ES-I3 (cell line): ENCODE data around the gene IFNAR1.

ENCODE experiments used
- H3K36me3 ChIP-seq: 2 replicates; pipeline ENCODE4 v1.6.1; 2013; ENCODE audit warnings: mild to moderate bottlenecking, low read length, control low read depth, moderate library complexity; ENCODE audit not compliant: insufficient read depth
- H3K4me1 ChIP-seq: 2 replicates; pipeline ENCODE4 v1.6.1; 2013; ENCODE audit warnings: mild to moderate bottlenecking, control low read depth, low read length; ENCODE audit not compliant: insufficient read depth
- H3K9ac ChIP-seq: 2 replicates; pipeline ENCODE4 v1.6.1; 2013; ENCODE audit warnings: low read depth, mild to moderate bottlenecking, low read length, moderate library complexity
- H3K9me3 ChIP-seq: 2 replicates; pipeline ENCODE4 v1.6.1; 2013; ENCODE audit warnings: mild to moderate bottlenecking, low read length, moderate library complexity; ENCODE audit not compliant: control insufficient read depth, insufficient read depth

The IFNAR1 gene

DNA sequence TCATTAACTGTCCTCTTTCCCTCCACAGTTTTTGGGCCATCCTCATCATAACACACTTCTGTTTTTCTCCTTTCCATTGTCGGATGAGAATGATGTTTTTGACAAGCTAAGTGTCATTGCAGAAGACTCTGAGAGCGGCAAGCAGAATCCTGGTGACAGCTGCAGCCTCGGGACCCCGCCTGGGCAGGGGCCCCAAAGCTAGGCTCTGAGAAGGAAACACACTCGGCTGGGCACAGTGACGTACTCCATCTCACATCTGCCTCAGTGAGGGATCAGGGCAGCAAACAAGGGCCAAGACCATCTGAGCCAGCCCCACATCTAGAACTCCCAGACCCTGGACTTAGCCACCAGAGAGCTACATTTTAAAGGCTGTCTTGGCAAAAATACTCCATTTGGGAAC, 28.6 kb upstream of the IFNAR1 start:
- peaks cover 4% of the 10 kb centered on the region for H3K4me1 ChIP-seq
- no peaks in the 10 kb centered on the region for H3K9me3 ChIP-seq
- H3K36me3 ChIP-seq: no peaks in the 10 kb centered on the region
- H3K9ac ChIP-seq: no peak overlapping the region

GRCh38 chr21:33299181-33299752, 25.5 kb upstream of the IFNAR1 start:
- H3K36me3 ChIP-seq: no peaks in the 10 kb centered on the region
- H3K9ac ChIP-seq: no peak overlapping the region
- peaks cover 4% of the 10 kb centered on the region for H3K4me1 ChIP-seq
- no peaks in the 10 kb centered on the region for H3K9me3 ChIP-seq

- Histone ChIP-seq H3K36me3 (no peaks in the 10 kb centered on the region), H3K9me3 (no peaks in the 10 kb centered on the region), H3K9ac (no peak overlapping the region), H3K4me1 (peaks cover 4% of the 10 kb centered on the region)
These were observed 23.8 kb upstream of the IFNAR1 start for GRCh38 chr21:33300701-33301631.

DNA sequence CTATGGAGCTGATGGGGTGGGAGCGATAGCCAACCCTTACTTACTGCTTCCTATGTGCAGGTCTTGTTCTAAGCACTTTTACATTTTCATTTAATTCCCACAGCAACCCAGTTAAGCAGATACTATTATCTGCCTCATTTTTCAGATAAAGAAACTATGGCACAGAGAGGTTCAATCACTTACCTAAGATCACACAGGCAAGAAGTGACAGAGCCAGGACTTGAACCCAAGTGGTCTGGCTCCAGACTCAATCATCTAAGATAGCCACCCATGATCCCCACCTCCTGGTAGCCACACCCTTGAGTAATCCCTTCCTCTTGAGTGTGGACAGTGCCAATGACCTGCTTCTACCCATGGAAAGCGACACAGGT, 23.2 kb upstream of the IFNAR1 start:
- peaks cover 4% of the 10 kb centered on the region for H3K4me1 ChIP-seq

DNA sequence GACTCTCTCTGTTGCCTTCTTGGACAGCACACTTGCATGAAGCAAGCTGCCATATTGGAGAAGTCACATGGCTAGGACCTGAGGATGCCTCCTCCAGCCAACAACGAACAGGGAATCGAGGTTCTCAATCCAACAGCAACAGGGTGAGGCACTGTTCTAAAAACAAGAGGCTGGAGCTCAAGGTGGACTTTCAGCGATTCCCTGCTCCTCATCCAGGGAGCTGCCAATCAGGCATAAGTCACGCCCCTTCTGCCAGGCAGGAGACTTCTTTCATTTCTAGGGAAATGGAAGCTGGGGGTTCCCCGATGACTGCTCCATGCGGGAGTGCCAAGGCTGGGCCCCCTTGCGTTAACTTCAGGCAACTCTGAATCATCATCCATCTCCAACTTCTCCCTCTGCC, 22.7 kb upstream of the IFNAR1 start:
- Histone ChIP-seq H3K36me3 (no peaks in the 10 kb centered on the region), H3K9me3 (no peaks in the 10 kb centered on the region), H3K4me1 (peaks cover 4% of the 10 kb centered on the region), H3K9ac (no peak overlapping the region)

More for the DNA sequence above, 23.2 kb upstream of the IFNAR1 start:
- H3K36me3 ChIP-seq: no peaks in the 10 kb centered on the region
- H3K9ac ChIP-seq: no peak overlapping the region
- no peaks in the 10 kb centered on the region for H3K9me3 ChIP-seq

DNA sequence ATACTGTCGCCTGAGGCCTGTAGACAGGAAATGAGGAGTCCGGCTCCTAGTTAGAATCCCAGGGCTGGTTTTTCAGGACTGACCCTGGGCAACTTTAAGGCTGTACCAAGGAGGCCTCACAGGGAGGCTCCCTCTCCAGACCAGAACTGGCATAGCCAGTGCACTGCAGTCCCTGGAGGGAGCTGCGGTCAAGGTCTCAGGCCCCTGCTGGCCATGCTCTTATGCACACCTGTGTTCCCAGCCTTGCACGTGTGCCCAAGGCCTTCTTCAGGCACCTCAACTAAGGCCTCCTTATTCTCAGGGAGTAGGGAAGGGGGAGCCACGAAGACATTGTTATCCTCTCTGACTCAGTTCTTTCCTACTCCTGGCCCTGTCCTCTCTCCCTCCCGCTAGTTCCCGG, 22.0 kb upstream of the IFNAR1 start:
- Histone ChIP-seq H3K4me1 (peaks cover 4% of the 10 kb centered on the region), H3K9ac (no peak overlapping the region), H3K36me3 (no peaks in the 10 kb centered on the region), H3K9me3 (no peaks in the 10 kb centered on the region)

GRCh38 chr21:33305344-33305671, 19.5 kb upstream of the IFNAR1 start:
- H3K9me3 ChIP-seq: no peaks in the 10 kb centered on the region
- H3K4me1 ChIP-seq: no peaks in the 10 kb centered on the region
- no peaks in the 10 kb centered on the region for H3K36me3 ChIP-seq
- H3K9ac ChIP-seq: no peak overlapping the region

GRCh38 chr21:33305938-33306337, 18.8 kb upstream of the IFNAR1 start:
- Histone ChIP-seq H3K36me3 (no peaks in the 10 kb centered on the region), H3K9ac (no peak overlapping the region), H3K4me1 (no peaks in the 10 kb centered on the region), H3K9me3 (no peaks in the 10 kb centered on the region)

DNA sequence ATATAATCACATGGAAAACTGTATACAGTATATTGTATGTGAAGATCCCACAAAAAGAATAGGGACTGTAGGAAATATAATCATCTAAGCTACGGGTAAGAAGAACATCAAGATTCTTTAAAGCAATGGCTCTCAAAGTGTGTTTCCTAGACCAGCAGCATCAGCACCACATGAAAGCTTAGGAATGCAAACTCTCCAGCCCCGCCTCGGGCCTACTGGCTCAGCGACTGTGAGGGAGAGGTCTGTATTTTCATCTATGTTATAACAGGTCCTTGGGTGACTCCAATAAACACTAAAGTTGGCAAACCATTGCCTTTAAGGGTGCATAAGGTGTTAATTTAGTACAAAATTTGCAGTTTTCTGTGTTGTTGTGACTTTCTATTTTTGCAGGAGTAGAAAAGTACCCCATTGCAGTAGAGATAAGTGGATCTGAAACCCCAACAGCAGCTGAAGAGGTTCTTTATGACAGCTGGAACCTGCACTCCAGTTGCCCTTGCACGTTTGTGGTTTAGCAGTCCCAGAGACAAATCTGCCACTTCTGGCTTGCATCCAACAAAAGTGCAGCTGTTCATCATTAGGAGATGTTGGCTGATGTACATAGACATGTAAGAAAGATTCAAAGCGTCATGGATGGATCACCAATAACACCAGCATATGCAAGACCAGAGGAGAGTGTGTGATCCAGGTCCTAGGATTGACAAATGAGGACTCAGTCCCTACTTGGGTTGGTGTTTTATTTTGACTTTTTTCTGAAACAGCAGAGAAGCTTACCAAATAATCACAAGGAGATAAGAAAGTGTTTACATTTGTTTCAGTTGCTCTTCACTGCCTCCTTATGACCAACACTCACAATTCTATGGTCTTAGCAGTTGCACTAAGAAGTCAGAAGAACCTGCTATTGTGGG, 15.9 kb upstream of the IFNAR1 start:
- Histone ChIP-seq H3K9me3 (no peaks in the 10 kb centered on the region), H3K9ac (no peak overlapping the region), H3K36me3 (no peaks in the 10 kb centered on the region), H3K4me1 (no peaks in the 10 kb centered on the region)

- no peaks in the 10 kb centered on the region for H3K36me3 ChIP-seq
- H3K4me1 ChIP-seq: no peaks in the 10 kb centered on the region
- no peaks in the 10 kb centered on the region for H3K9me3 ChIP-seq
- no peak overlapping the region for H3K9ac ChIP-seq
These were observed 15.0 kb upstream of the IFNAR1 start for GRCh38 chr21:33309778-33310177.

GRCh38 chr21:33312121-33312520, 12.6 kb upstream of the IFNAR1 start:
- no peaks in the 10 kb centered on the region for H3K9me3 ChIP-seq
- H3K9ac ChIP-seq: no peak overlapping the region
- H3K4me1 ChIP-seq: no peaks in the 10 kb centered on the region
- H3K36me3 ChIP-seq: no peaks in the 10 kb centered on the region

DNA sequence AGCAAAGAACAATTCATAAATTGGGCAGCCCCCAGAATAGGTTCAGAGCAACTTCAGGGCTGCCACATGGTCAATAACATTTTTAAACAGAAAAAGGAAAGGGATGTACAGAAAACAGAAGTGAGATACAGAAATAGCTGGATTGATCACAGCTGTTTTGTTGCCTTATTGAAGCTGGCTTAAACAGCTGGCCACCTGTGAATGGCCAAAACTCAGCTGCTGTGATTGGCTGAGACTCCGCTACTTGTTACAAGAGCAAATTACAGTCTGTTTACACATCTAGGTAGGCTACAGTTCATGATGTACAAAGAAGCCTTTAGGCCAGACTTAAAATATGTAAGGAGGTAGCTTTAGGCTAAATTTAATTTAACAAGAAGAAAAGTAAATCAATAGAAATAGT, 11.6 kb upstream of the IFNAR1 start:
- H3K4me1 ChIP-seq: no peaks in the 10 kb centered on the region
- no peaks in the 10 kb centered on the region for H3K36me3 ChIP-seq
- H3K9me3 ChIP-seq: no peaks in the 10 kb centered on the region
- H3K9ac ChIP-seq: no peak overlapping the region

- Histone ChIP-seq H3K36me3 (no peaks in the 10 kb centered on the region), H3K9me3 (no peaks in the 10 kb centered on the region), H3K9ac (no peak overlapping the region), H3K4me1 (no peaks in the 10 kb centered on the region)
These were observed 11.2 kb upstream of the IFNAR1 start for GRCh38 chr21:33313611-33314010.

DNA sequence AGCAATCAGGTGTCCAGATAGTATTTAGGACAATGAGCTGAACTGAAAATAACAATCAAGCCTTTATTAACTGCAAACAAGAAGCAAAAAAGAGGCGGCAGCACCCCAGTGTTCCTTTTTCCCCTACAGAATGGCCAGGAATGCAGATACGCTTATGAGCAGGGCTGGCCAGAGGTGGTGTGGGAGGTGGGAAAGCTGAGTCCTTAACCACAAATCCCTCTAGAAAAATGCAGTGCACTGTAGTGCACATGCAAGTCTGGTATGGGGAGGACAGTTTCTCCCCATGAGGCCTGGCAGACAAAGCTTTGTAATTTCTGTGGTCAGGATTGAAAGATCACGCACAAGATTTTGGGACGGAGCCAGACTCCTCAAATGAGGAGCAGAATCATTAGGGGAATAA, 10.7 kb upstream of the IFNAR1 start:
- Histone ChIP-seq H3K4me1 (no peaks in the 10 kb centered on the region), H3K9me3 (no peaks in the 10 kb centered on the region), H3K36me3 (no peaks in the 10 kb centered on the region), H3K9ac (no peak overlapping the region)
